ENCODE results near the gene PRELID1. TPM values are rescaled to one million over a fixed set of nuclear protein-coding genes. Genes with fewer than 3 reads are reported as not detected.
A peak's percentile ranks its signal among the peaks of the same experiment; 100 is the strongest.
"Not testable (repeated sequence)": the region's sequence is repeated elsewhere in the genome, so short reads cannot be mapped to it uniquely, and the experiment has no call there.

Gene PRELID1
- total RNA-seq, 1 experiment from 2014 or later, result 487 TPM

- DNase-seq (ENCODE audit: low spot score), result no peak
Measured at GRCh38 chr5:177334781-177335700, 31.4 kb downstream of the PRELID1 start.

- no peak for DNase-seq (ENCODE audit: low spot score)
Measured at GRCh38 chr5:177335701-177336065, 32.1 kb downstream of the PRELID1 start.

- peak; percentile 48 for DNase-seq (ENCODE audit: low spot score)
Measured at GRCh38 chr5:177336112-177336511, 32.5 kb downstream of the PRELID1 start.

GRCh38 chr5:177336603-177337494 is 33.2 kb downstream of the PRELID1 start:
- DNase-seq (ENCODE audit: low spot score), result no peak

- no peak for DNase-seq (ENCODE audit: low spot score)
Measured at GRCh38 chr5:177338251-177339106, 34.9 kb downstream of the PRELID1 start.

GRCh38 chr5:177339107-177339638 is 35.6 kb downstream of the PRELID1 start:
- no peak for DNase-seq (ENCODE audit: low spot score)

DNA sequence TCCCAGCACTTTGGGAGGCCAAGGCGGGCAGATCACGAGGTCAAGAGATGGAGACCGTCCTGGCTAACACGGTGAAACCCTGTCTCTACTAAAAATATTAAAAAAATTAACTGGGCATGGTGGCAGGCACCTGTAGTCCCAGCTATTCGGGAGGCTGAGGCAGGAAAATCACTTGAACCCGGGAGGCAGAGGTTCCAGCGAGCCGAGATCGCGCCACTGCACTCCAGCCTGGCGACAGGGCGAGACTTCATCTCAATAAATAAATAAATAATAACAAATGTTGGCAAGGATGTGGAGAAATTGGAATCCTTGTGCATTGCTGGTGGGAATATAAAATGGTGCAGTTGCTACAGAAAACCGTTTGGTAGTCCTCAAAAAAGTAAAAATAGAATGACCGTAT is 39.4 kb downstream of the PRELID1 start:
- not testable (repeated sequence) for DNase-seq (ENCODE audit: low spot score)

GRCh38 chr5:177343777-177344176 is 40.2 kb downstream of the PRELID1 start:
- DNase-seq (ENCODE audit: low spot score), result no peak

DNA sequence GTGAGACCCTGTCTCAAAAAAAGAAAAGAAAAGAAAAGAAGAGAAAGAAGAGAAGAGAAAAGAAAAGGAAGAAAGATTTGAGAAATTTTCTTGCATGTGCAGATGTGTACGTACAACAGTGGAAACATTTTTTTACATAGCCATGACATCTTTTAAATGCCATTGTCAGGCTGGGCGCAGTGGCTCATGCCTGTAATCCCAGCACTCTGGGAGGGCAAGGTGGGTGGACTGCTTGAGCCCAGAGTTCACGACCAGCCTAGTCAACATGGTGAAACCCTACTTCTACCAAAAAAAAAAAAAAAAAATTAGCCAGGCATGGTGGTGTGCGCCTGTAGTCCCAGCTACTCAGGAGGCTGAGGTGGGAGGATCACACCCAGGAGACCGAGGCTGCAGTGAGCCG is 41.3 kb downstream of the PRELID1 start:
- DNase-seq (ENCODE audit: low spot score), result no peak

DNA sequence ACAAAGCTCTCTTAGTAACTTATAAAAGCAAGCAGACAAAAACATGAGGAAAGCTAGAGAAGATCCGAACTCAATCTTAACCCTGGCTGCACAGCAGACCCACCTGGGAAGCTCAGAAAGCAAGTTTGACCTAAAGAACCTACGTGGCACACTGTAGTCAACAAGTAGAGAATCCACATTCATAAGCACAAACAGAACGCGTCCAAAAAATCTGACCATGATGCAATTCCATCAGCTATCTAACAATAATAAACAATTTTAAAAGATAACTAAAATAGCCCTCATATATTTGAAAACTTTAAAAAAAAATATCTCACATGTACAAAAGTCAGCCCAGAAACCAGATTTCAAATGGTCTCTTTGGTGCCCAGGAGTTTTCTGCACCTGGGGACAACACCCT is 43.2 kb downstream of the PRELID1 start:
- DNase-seq (ENCODE audit: low spot score), result no peak

- no peak for DNase-seq (ENCODE audit: low spot score)
Measured at GRCh38 chr5:177347699-177348098, 44.1 kb downstream of the PRELID1 start.

DNA sequence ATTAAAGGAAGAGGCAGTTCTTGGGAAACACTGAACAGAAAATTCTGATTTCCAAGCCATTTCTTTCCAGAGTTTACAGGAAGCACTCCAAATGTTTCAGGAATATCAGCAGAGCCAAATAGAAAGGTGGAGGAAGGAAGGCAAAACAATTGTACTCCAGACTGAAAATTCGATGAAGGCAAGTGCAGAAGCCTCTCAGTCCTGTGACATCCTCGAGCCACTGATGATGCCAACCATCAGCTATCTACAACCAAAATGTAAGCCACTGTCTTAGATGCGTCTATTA is 45.7 kb downstream of the PRELID1 start:
- DNase-seq (ENCODE audit: low spot score), result no peak

DNA sequence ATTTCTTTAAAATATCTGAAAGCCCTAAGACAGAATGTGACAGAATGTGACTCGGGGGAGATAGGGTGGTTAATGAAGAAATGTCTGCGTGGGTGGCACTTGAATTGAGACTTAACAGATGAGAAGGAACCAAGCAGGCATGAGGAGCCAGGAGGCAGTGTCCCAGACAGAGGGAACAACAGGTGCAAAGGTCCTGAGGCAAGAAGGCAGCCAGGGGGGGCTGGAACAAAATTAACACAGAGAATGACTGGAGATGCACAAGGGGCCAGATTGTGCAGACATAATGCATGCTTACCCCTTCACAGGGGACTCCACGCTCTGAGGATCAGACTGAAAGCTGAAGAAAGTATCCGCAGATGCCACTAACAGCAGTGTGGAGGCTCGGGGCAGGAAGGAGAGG is 46.2 kb downstream of the PRELID1 start:
- no peak for DNase-seq (ENCODE audit: low spot score)

GRCh38 chr5:177350776-177351391 is 47.3 kb downstream of the PRELID1 start:
- DNase-seq (ENCODE audit: low spot score), result no peak

GRCh38 chr5:177351392-177352329 is 48.1 kb downstream of the PRELID1 start, which contains the start of gene LMAN2:
LMAN2 (minus strand) TSS chr5:177351668; CDS start chr5:177351647, 21 bp downstream.
- DNase-seq (ENCODE audit: low spot score), result peak; percentile 99

GRCh38 chr5:177353093-177353492 is 49.5 kb downstream of the PRELID1 start:
- no peak for DNase-seq (ENCODE audit: low spot score)

- DNase-seq (ENCODE audit: low spot score), result no peak
Measured at GRCh38 chr5:177354256-177354655, 50.7 kb downstream of the PRELID1 start.

GRCh38 chr5:177354711-177355110 is 51.1 kb downstream of the PRELID1 start:
- no peak for DNase-seq (ENCODE audit: low spot score)

GRCh38 chr5:177355162-177355867 is 51.7 kb downstream of the PRELID1 start:
- DNase-seq (ENCODE audit: low spot score), result no peak

DNA sequence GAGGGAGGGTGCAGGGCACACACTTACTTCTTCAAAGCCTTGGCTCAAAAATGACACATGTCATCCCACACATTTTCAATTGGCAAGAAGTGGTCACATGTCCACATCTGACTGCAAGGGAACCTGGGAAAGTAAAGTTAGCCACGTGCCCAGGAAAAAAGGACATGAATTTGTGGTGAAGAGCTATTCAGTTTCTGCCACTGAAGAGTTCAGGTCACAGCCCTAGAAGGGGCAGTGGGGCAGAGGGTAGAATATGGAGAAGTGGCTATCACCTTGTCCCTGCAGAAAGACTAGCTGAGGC is 52.2 kb downstream of the PRELID1 start:
- no peak for DNase-seq (ENCODE audit: low spot score)

All from H4 (cell line).